ENCODE data around the gene KAT6B.

Gene KAT6B

GRCh38 chr10:74824184-74824899, 2.1 kb upstream of the KAT6B start:
- DNase-seq: no peak

- DNase-seq: peak; percentile 50
Observed at GRCh38 chr10:74824900-74825370, 1.5 kb upstream of the KAT6B start.

DNA sequence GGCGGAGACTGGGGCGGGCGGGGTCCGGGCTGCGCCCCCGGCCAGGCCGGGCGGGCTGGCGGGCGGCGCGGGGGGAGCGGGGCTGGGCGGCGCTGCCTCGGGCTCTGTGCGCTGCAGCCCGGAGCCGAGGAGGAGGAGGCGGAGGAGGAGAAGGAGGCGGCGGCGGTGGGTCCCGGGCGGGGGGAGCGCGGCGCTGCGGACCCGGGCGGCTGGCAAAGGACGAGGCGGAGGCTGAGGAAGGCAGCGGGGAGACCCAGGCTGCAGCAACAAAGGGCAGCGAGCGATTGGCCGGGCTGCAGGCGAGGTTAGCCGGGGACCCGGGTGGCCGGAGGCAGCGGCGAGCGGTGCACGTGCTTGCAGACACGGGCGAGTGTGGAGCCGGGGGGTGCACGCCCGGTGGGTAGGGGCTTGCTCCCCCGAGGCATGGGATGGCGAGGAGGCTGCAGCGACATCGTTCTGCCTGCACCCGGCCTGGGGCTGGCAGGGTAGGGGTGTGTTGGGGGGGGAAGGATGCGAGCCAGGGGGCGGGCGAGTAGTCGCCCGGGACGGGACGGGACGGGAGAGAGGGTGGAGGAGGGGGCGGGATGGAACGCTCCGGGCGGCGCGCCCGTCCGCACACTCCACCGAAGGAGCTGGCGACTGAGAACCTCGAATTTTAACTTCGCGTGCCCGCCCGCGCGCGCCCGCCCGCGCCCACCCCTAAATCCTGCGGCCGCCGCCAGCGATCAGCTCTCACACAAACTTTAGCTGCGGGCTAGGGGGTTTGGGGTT, 844 bp upstream of the KAT6B start:
- peak; percentile 50 for DNase-seq

GRCh38 chr10:74827045-74827441, 643 bp downstream of the KAT6B start:
- no peak for DNase-seq

GRCh38 chr10:74827694-74828093, 1.3 kb downstream of the KAT6B start:
- no peak for DNase-seq

GRCh38 chr10:74828946-74829345, 2.5 kb downstream of the KAT6B start:
- no peak for DNase-seq

- DNase-seq: no peak
Observed at GRCh38 chr10:74831518-74832120, 5.2 kb downstream of the KAT6B start.

DNA sequence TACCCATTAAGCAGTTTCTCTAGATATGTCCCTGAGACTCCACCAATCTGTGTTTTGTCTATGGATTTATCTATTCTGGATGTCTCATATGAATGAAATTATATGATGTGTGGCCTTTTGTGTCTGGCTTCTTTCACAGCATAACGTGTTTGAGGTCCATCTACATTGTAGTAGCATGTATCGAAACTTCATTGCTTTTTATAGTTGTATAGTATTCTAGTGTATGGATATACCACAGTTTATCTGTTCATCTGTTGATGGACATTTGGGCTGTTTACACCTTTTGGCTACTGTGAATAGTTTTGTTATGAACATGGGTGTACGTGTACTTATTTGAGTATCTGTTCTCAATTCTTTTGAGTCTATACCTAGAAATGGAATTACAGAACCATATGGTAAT, 9.6 kb downstream of the KAT6B start:
- DNase-seq: no peak

DNA sequence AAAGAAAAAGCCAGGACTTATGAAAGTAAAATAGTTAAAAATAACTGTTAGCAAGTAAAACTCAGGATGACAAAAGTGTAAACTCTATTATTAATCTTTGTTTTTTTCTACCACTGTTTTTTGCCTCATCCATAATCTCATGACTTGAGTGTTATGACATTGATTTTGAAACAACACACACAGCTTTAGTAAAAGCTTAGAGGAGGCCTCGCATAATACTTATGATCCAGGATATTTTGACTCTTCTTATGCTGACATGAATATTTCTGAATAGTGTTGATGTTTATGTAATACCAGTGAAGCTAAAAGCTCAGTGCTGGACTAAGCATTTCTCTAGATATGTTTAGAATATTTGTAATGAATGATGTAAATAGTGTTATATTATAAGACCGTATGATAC, 10.5 kb downstream of the KAT6B start:
- no peak for DNase-seq

DNA sequence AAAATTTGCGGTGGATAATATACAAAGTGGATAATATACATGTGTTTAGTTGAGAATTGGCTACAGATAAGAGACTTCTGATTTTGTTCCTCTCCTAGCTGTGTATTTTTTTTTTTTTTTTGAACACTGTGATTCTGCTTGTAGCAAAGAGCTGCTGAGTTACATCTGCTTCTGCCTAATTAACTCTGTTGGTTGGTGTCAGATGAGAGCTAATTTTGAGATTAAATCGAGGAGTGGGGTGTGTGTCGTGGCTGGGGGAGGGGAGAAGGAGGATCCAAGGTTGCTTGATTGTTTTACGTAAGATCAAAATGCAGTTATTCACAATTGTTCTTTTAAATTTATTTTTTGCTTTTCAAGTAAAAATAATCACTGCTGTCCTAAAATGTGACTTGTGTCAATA, 11.3 kb downstream of the KAT6B start:
- no peak for DNase-seq

GRCh38 chr10:74839708-74840107, 13.3 kb downstream of the KAT6B start:
- no peak for DNase-seq

DNA sequence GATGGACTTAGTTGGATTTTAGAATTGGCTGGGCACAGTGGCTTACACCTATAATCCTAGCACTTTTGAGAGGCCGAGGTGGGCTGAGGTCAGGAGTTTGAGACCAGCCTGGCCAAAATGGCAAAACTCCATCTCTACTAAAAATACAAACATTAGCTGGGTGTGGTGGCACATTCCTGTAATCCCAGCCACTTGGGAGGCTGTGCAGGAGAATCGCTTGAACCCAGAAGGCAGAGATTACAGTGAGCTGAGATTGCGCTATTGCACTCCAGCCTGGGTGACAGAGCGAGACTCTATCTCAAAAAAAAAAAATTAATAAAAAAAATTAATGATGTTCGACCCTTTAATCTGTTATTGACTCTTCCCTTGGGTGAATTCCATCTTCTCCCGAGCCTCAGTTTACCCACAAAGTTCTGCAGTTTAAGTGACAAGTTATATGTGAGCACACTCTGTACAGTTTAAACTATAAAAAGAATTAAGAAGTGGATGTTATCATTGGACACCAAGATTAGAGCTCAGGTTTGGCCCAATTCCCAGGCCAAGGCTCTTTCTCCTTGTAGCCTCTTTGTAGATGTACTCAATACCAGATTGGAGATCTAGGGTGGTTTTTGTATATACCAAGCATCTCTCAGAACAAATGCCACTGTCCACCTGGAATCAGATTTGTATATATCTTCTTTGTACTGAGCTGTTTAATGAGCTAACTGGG, 15.0 kb downstream of the KAT6B start:
- DNase-seq: no peak

DNA sequence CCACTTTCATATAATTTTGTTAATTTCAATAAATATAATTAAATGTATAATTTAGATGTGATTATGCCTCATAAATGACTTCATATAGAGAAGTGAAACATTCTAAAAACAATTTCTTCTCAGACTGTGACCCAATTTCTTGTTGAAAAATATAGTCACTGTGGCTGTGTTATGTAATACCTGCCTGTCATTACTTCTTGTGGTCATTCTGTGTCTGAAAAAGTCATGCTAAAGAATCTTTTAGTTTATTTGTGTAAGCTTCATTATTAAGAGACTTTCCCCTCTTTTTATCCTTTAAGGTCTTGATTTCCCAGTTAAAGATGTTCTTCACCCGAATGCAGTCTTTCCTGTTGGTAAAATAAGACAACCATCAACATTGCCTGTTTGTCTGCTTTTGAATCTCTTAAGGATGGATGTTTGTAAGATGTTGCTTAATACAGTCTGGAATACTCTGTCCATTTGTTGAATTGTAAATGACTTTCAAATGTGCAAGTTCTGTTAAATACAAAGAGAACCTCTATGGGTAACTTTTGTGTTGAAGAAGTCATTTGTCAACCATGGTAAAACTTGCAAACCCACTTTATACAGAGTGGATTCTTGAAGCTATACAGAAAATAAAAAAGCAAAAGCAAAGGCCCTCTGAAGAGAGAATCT, 16.0 kb downstream of the KAT6B start:
- DNase-seq: no peak

- DNase-seq: no peak
Observed at GRCh38 chr10:74846958-74847357, 20.6 kb downstream of the KAT6B start.

DNA sequence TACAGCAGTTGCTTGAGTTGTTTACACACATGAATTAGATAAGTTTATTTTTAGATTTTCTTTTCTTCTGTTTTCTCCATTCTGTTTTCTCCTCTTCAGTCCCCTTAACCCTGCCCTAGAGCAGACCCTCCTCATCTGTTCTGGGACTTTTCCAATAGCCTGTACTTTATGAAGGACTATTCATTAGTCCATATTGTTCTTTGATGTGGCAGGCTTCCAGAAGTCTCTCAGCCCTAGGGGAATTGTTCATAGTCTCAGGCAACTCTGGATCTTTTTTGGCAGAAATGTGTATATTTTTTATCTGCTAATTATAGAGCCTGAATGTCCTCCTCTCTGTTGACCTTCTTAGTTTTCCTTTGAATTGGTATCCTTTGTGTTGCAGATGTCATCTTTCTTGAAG, 25.4 kb downstream of the KAT6B start:
- DNase-seq: no peak

DNA sequence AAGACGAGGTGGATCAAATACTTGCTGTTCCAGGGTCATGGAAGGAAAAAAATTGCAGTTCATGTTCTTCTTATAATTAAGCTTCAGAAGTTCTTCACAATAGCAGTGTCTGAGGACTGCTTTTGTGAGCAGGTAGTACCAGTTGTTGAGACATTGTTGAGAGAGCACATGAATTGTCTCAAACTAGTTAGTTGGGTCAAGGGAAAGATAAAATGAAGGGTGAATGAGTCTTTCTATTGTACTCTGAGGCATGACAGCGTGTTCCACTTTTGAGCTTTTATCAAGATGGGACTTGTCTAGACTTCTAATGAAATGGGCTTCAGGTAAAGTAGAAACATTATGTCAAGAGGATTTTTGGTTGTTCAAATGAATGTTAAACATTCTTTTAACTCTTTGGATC, 26.0 kb downstream of the KAT6B start:
- no peak for DNase-seq

DNA sequence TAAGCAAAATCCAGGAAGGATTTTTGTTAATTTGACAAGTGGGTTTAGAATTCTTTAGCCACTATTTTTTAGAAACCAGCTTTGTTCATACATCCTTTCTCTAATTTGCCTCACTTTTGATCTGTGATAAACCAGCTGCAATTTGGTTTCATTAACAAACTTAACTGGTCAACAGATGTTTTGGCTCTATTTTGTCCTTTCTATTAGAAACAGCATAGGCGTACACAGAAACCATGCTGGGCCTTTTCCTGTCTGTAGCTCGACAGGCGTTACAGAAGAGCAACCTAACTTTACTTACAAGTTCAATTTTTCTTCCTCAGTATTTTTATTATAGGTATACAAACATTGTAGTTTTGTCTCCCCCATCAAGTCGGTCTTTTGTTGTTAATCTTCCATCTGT, 28.2 kb downstream of the KAT6B start:
- no peak for DNase-seq

DNA sequence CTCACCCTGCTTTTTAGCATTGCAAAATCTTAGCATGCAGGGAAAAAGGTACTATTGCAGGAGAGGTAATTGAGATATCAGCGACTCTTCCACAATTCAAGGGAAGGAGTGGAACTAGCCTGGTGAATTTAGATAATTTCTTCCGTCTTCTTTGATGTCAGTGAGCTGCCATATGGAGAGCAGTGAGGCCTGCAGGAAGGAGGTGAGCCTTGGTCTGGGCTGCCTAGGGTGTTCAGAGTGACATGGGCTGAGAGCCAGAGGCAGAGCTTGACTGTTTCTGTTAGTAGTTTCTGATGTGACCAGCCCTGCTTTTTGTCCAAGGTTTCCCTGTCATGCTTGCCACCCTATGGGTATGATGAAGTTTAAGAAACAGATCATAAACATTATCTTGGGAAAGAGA, 28.6 kb downstream of the KAT6B start:
- DNase-seq: no peak

- DNase-seq: no peak
Observed at GRCh38 chr10:74855439-74855838, 29.0 kb downstream of the KAT6B start.

- DNase-seq: no peak
Observed at GRCh38 chr10:74856940-74857339, 30.5 kb downstream of the KAT6B start.

DNA sequence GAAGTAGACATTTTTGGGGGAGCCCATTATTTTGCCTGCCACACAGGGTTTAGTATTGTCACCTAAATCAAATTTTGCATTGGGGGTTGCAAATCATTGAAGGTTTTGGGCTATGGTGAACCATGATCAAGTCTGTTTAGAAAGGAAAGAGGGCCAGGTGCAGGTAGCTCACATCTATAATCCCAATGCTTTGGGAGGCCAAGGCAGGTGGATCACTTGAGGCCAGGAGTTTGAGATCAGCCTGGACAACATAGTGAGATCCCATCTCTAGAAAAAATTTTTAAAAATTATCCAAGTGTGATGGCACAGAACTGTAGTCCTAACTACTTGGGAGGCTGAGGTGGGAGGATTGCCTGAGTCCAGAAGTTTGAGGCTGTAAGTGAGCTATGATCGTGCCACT, 31.2 kb downstream of the KAT6B start:
- no peak for DNase-seq

GRCh38 chr10:74859546-74859945, 33.1 kb downstream of the KAT6B start:
- no peak for DNase-seq

- DNase-seq: no peak
Observed at GRCh38 chr10:74862625-74863024, 36.2 kb downstream of the KAT6B start.

Data from GOT3 (cell line).